ENCODE measurements around the gene TRAPPC3L. TPM values are rescaled to one million over a fixed set of nuclear protein-coding genes. Genes with fewer than 3 reads are reported as not detected.

Gene TRAPPC3L
- total and polyA plus RNA-seq, 9 of the 15 experiments (the other 6 are each of a cell fraction or from before 2014, with no cell fraction given) = not detected

GRCh38 chr6:116570856-116571682 is 25.6 kb upstream of the TRAPPC3L start, which contains the start of gene RWDD1 (continued):
- no peak; the same call in 1 of the 2 replicates for TF ChIP-seq CREB3L1 (IDR thresholded peaks at IDR 0.05; ENCODE audit: borderline replicate concordance, low read depth)
- TF ChIP-seq TCF7 (IDR thresholded peaks at IDR 0.05; ENCODE audit: borderline replicate concordance) = peak; percentile 30; the same call in 1 of the 2 replicates
- TF ChIP-seq DPF2 (IDR thresholded peaks at IDR 0.05) = peak; percentile 22; the same call in 1 of the 2 replicates
- TF ChIP-seq RFX5 (IDR thresholded peaks at IDR 0.05; ENCODE audit: low read depth, low read length) = 0 out of 2 replicates have a peak, but pooled peaks have one; percentile 33
- no peak for TF ChIP-seq MECOM (CRISPR knock-in tag; IDR thresholded peaks at IDR 0.05)
- TF ChIP-seq NELFE (IDR thresholded peaks at IDR 0.05; ENCODE audit: insufficient read depth, insufficient read length) = no peak
- TF ChIP-seq PTRF (tag; IDR thresholded peaks at IDR 0.05) = no peak
- TF ChIP-seq RBBP5 (IDR thresholded peaks at IDR 0.05; ENCODE audit: borderline replicate concordance, insufficient read depth, low read length, poor library complexity, severe bottlenecking) = peak; percentile 99
- TF ChIP-seq TEAD1 (CRISPR knock-in tag; IDR thresholded peaks at IDR 0.05) = peak; percentile 26 to 43; a peak in 2 of 4 replicates
- TF ChIP-seq HBP1 (CRISPR knock-in tag; IDR thresholded peaks at IDR 0.05) = no peak
- TF ChIP-seq KDM1A (IDR thresholded peaks at IDR 0.05) = peak in 1 of 2 experiments; percentile 73; a peak in 3 of 4 replicates
- TF ChIP-seq ASH1L (IDR thresholded peaks at IDR 0.05; ENCODE audit: borderline replicate concordance, low read depth, partially characterized antibody) = no peak
- no peak for TF ChIP-seq NFATC3 (IDR thresholded peaks at IDR 0.05)
- TF ChIP-seq SRSF7 (optimal IDR thresholded peaks at IDR 0.05; ENCODE audit: low read depth, low read length) = no peak
- no peak for TF ChIP-seq HNRNPUL1 (IDR thresholded peaks at IDR 0.05; ENCODE audit: low read length)
- no peak for TF ChIP-seq ZBTB26 (CRISPR knock-in tag; IDR thresholded peaks at IDR 0.05)
- no peak for TF ChIP-seq NUFIP1 (IDR thresholded peaks at IDR 0.05; ENCODE audit: partially characterized antibody)
- TF ChIP-seq ZNF584 (CRISPR knock-in tag; IDR thresholded peaks at IDR 0.05; ENCODE audit: low read depth) = no peak
- TF ChIP-seq SMARCA5 (IDR thresholded peaks at IDR 0.05) = no peak
- peak; percentile 28 for TF ChIP-seq TAL1 (IDR thresholded peaks at IDR 0.05)
- peak; percentile 94 for TF ChIP-seq L3MBTL2 (IDR thresholded peaks at IDR 0.05)
- TF ChIP-seq KAT8 (IDR thresholded peaks at IDR 0.05; ENCODE audit: low read depth) = no peak
- no peak for TF ChIP-seq ZNF23 (CRISPR knock-in tag; IDR thresholded peaks at IDR 0.05)
- no peak for TF ChIP-seq ATF6 (CRISPR knock-in tag; IDR thresholded peaks at IDR 0.05)
